Measurements from ENCODE around the gene PRRG1. TPM values are rescaled to one million over a fixed set of nuclear protein-coding genes. Genes with fewer than 3 reads are reported as not detected.

Gene PRRG1
- total RNA-seq, 1 experiment from 2014 or later = 9.0 TPM

- Histone ChIP-seq H3K27ac (ENCODE audit: insufficient read length, low read depth, low read length) (no peak overlapping the region), H3K27me3 (ENCODE audit: insufficient read depth, low read length) (no peaks in the 10 kb centered on the region), H3K56ac (ENCODE audit: insufficient read length, low read depth, low read length) (no peak overlapping the region), H4K20me1 (ENCODE audit: control insufficient read depth, insufficient read depth, insufficient read length) (no peaks in the 10 kb centered on the region), H2AK5ac (ENCODE audit: insufficient read length, low read length) (no peak overlapping the region), H3K23me2 (ENCODE audit: insufficient read length, low read depth, low read length, poor library complexity, severe bottlenecking) (no peaks in the 10 kb centered on the region), H3K23ac (ENCODE audit: insufficient read length, low read depth, low read length) (no peak overlapping the region), H3K79me2 (ENCODE audit: insufficient read depth, low read length) (no peaks in the 10 kb centered on the region; the same call in 1 of the 2 replicates), H3K4me2 (ENCODE audit: insufficient read depth, insufficient read length, low read length) (no peak overlapping the region), H2AFZ (ENCODE audit: low read length) (no peak overlapping the region), H2BK5ac (ENCODE audit: insufficient read length, low read length) (no peak overlapping the region), H3K79me1 (ENCODE audit: insufficient read depth, low read depth, low read length, poor library complexity, severe bottlenecking) (no peaks in the 10 kb centered on the region), H3K18ac (ENCODE audit: insufficient read length, low read depth, low read length) (no peak overlapping the region), H3K9me3 (ENCODE audit: control insufficient read depth, low read depth, low read length) (peaks cover 6% of the 10 kb centered on the region), H3K4me1 (ENCODE audit: insufficient read depth, low read length) (no peaks in the 10 kb centered on the region), H3K14ac (ENCODE audit: insufficient read depth, low read length) (no peak overlapping the region; the same call in 1 of the 2 replicates), H4K91ac (ENCODE audit: insufficient read length, low read depth, low read length) (no peak overlapping the region), H4K5ac (ENCODE audit: insufficient read length, low read depth, low read length) (no peak overlapping the region), H2BK120ac (ENCODE audit: low read depth, low read length, poor library complexity, severe bottlenecking) (no peak overlapping the region), H3K4ac (ENCODE audit: low read depth, low read length) (no peak overlapping the region), H3K9ac (ENCODE audit: extremely low read depth, insufficient read length, low read length) (no peak overlapping the region), H4K8ac (replicated peaks; ENCODE audit: insufficient read length, low read depth, low read length) (no peak overlapping the region), H3T11ph (ENCODE audit: low read length) (no peak overlapping the region), H2BK15ac (ENCODE audit: low read depth, low read length) (no peak overlapping the region), H2BK20ac (ENCODE audit: low read depth, low read length, poor library complexity, severe bottlenecking) (no peak overlapping the region), H2BK12ac (ENCODE audit: insufficient read length, low read depth, low read length) (no peak overlapping the region)
- no peak for DNase-seq
- H3K27ac Mint-ChIP-seq = no peak overlapping the region
- TF ChIP-seq CTCF (conservative IDR thresholded peaks at IDR 0.05) = no peak
- peaks cover 52 to 66% of the 10 kb centered on the region in 2 experiments for H3K9me3 Mint-ChIP-seq
- peaks cover 30 to 40% (median 40%) of the 10 kb centered on the region in 3 experiments for H3K36me3 Mint-ChIP-seq (ENCODE audit: insufficient read depth in 1 of 3, low read depth in 3 of 3)
- no peak overlapping the region for H3K4me3 Mint-ChIP-seq
- WGBS (ENCODE audit: extremely low coverage, insufficient read length, low lambda C conversion rate) = no CpG with 5 or more reads among the region's 4 CpGs
- no peaks in the 10 kb centered on the region for H3K27me3 Mint-ChIP-seq (ENCODE audit: low read depth)
- H3K4me1 Mint-ChIP-seq = no peaks in the 10 kb centered on the region
Measured at GRCh38 chrX:37388413-37388812, 39.2 kb downstream of the PRRG1 start.
